AG20443 (cell line): ENCODE measurements around the gene SBSN.
A peak's percentile ranks its signal among the peaks of the same experiment; 100 is the strongest.
"Not testable (repeated sequence)": the region's sequence is repeated elsewhere in the genome, so short reads cannot be mapped to it uniquely, and the experiment has no call there.

Source experiments
- DNase-seq: peaks from one replicate; pipeline ENCODE4 v3.0.0; 2012; ENCODE audit warnings: low spot score, mixed read lengths

SBSN gene

DNA sequence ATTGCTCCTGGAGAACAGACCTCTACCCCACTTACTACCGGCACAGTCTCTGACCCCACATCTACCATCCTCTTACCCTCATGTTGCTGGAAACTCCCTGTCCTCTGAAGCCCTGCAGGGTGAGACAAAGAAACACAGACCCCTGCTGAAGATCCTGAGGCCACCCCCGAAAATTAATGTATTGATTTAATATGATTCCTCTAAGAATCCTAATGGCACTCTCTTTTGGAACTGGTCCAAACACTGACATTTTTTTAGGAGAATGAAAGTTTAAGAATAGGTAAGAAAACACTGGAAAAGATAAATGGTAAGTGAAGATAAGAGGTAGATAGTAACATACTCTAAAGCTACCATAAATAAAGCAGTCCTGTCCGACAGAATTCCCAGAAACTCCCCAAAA, 20.0 kb downstream of the SBSN start:
- DNase-seq, result no peak

DNA sequence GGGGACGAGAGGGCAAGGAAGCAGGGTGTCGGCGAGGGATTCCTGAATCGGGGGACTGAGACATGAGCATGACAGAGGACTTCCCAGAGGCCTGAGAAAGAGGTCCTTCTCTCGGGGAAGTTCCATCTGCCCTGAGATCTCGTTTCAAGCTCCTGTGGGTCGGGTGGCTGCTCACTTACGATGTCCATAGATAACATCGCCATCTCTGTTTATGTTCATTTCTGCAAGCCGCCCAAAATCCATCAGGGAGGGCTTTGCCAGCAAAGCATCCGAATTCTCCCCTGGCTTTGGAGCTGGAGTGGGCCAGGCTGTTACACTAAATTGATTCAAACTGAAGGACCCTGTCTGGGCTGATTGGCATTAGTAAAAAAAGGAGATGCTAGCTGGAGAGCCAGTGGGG, 20.6 kb downstream of the SBSN start:
- no peak for DNase-seq

DNA sequence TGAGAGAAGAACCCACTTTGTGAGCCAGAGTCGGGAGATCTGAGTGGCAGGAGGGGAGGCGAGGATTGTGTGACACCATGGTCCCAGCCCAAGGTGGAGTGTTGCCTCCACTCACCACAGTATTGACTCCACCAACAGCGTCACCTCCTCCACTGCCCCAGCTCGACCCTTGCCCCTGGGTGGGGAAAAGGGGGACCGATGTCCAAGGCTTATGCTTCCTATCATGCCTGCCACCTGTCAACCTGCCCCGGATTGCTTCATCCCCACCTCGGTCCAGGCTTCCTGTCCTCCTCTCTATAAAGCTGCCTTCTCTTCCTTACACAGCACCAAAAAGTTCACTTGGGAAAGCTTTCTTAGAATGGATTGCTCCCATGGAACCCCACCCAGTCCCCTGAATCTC, 22.1 kb downstream of the SBSN start:
- DNase-seq, result no peak

DNA sequence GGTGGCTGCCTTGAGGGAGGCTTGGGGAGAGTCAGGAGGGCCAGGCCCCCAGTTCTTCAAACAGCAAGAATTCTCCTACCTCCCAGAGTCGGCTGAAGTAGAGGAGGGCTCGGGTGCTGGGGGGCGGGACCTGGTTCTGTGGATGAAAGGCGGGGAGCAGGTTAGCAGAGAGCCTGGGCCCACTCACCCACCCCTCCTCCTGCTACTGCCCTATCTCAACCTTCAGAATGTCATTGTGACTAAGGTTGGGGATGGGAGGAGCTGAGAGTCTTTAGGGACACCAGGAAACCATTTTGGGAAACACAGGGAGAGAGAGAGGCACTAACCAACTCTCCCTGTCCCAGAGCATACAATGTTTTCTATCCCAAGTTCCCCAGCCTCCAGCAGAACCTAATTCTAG, 25.4 kb downstream of the SBSN start:
- no peak for DNase-seq

DNA sequence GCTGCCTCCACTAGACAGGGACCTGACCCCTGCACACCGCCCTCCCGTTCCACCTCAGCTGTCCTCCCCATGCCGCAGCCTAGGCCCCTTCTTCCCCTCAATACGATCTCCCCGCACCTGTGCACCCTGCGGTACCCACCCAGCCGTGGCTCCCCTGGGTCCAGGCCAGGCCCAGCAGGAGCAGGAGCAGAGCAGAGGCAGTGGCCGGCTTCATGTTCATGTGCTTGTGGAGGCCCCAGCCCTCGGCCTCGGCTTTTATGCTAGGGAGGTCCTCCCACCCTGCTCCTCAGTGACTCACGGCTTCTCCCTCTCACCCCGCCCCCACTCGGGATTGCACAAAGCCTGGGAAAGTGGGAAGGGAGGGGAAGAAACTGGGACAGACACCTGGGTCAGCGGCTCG, 26.4 kb downstream of the SBSN start:
- no peak for DNase-seq

DNA sequence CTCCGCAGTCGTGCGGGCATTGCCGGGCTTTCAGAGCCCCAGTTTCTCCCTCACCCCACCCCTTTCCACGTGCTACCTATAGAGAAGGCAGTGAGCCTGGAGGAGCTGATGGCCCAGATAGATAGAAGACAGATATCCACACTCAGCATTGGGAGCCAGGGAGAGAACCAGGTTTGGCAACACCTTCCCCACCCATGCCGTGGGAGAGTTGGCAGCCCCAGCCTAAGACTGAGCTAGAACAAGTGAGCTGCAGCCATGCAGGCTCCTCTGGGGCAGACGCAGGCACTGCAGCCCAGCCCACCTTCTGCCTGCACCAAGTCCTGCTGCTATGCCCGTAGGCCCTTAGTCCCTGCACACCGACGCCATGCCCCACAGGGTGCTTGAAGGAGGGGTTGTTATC, 27.5 kb downstream of the SBSN start:
- no peak for DNase-seq

DNA sequence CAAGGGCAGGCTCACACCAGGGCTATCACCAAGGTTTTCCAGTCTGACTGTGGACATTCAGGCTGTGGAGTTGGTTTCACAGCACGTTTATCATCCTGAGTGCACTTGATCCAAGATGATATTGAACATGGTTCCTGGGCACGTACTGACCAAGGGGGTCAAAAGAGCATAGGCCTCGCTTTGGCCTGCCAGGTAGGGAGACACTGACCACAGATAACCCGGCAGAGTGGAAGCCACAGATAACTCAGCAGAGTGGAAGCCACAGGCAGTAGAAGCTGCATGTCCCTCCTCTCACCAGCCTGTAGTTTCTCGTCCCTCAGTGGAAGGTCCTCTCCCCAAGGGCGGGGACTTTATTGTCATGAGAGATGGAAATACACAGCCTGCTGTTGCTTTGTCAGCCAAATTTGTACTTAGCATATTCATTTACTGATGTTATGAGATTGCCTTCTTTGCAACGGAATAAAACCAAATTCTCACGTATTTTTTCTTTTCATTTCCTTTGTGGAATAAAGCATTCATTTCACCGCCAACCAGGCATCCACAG, 29.1 kb downstream of the SBSN start:
- no peak for DNase-seq

DNA sequence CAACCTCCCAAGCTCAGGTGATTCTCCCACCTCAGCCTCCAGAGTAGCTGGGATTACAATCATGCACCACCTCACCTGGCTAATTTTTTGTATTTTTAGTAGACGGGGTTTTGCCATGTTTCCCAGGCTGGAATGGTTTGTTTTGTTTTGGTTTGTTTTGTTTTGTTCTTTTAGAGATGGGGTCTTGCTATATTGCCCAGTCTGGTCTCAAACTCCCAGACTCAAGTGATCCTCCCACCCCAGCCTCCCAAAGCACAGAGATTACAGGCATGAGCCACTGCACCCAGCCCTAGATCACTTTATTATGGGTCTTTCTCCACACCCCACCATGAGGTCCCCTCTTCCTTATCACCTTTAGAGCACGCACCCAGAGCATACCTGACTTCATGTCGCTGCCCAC, 29.9 kb downstream of the SBSN start:
- DNase-seq, result no peak

DNA sequence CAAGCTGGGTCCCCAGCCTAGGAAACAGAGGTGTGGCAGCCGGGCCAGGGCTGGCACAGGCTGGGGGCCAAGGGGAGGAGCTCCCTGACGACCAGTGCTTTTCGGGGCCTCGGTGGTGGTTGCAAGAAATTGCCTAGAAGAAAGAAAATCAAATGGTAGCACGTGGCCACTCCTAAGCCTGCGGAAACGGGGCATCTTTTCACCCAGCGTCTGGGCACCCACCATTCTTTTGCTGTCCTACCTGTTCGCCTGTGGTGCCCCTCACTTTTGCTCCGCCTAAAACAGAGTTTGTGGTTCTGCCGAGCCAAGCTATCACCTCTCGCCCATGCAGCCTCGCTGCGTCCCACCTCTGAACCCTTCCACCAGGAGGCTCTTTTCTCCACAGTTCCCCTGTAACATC, 30.7 kb downstream of the SBSN start:
- no peak for DNase-seq

DNA sequence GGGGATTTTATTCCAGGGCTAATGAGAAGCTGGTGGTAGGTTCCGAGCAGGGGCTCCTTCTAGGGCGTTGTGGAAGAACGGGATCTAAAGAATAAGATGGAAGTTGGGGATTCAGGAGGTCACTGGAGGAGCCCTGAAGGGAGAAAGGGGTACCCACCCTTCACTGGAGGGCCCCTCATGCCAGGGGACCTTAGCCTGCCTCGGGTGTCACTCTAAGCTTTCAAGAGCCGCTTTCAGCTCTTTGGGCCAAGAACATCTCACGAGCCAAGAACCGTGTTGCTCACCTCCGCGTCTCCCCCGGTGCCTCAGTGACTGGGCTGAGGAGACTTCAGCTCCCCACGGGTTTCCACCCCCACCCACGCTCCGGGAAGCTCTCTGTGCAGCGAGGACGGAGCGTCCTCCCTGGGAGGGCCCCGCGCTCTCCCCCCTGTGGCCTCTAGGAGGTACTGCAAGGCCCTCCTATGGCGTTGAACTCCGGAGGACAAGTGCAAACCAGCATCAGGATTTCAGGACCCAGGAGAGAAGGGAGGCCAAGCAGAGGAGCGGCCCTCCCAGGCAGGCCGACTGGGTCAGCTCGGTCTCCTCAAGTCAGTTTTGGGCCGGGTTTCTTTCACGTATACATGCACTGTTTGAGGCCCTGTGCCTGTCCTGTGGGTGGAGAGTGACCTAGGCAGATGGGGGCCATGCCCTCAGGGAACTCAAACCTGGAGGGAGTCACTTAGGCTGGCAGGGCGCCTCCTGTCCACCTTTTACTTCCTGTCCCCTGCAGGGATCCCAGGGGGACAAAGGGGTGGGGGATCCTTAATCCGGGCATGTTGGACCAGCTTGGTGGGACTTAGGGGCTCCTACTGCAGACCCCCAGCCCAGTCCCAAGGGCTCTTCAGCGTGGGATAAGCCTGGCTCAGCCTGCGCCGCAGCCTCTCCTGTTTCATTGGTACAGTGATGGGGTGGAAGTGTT, 32.7 kb downstream of the SBSN start:
- DNase-seq, result peak; percentile 95

DNA sequence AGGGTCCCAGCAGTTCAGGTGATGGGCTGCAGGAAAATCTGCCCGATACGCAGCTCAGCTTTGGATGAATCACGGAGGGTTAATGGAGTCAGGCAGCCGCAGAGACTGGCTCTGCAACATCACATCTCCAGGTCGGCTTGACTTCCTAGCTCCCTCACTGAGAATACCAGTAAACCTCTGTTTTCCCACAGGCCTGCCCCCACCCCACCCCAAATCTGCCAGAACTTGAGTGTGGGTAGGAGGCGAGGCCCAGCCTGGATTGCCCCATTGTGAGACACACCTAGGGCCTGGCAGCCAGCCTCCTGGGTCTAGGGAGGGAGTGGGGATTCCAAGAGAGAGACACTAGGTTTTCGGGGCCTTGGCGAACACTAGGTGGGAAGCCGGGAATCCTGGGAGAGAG, 34.1 kb downstream of the SBSN start:
- no peak for DNase-seq

DNA sequence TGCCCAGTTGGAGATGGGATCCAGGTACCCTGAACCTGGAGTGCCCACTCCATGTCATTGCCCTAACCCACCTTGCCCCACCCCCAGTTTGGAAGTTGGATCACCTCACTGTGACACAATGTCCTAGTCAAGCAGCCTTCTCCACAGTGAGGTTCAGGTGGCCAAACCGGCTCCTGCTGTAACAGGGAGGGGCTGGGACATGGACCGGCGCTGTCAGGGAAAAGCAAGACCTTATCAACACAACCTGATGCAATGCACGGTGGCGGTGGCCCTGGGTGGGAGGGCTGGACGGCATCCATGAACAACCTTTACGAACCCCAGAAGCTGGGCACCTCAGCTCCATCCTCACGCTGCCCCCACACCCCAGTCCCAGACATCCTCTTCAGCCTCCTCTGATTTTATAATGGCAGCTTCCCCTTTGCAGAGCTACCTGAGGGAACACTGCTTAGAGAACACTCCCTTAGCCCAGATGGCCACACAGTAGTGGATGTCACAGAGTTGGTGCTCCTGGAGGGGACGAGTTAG, 36.2 kb downstream of the SBSN start:
- no peak for DNase-seq

DNA sequence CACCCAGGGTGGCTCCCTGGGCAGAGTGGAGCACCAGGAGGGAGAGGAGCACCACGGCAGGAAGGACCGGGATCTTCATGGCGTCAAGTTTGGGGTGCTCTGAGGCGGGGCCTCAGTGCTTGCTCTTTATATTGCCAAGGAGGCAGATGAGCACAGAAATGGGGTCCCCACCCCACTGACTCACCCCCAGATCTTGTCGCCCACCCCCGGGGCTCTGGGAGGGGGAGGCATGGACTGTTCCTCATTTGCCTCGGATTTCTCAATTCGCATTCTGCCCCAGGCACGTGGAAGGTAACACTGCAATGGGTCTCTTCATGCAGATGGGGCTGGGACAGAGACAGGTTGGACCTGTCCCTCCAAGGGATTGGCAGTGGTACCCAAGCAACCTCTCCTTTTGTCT, 37.7 kb downstream of the SBSN start, which contains the start of gene KRTDAP:
Gene KRTDAP, minus strand, starts transcription at position 101 of the 400 bp plus-strand sequence. Its CDS starts 22 bp downstream, at position 79.
- DNase-seq, result no peak

DNA sequence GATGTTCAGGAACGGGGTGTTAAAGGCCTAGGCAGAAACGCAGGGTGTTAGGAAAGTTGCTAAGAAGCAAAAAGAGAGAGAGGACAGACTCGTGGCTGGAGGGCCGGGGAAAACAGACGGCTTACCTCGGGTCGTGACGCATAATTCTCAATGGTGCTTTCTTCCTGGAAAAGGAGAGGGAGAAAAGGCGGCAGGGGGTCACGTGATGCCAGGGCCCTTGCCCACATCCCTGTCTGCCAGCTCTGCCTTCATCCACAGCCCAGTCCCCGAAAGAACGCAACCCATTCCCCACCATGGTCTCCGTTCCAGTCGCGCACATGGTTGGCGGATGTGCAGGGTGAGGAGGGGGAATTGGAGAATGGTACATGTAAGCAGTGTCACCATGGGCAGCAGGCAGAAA, 39.4 kb downstream of the SBSN start:
- DNase-seq, result no peak

DNA sequence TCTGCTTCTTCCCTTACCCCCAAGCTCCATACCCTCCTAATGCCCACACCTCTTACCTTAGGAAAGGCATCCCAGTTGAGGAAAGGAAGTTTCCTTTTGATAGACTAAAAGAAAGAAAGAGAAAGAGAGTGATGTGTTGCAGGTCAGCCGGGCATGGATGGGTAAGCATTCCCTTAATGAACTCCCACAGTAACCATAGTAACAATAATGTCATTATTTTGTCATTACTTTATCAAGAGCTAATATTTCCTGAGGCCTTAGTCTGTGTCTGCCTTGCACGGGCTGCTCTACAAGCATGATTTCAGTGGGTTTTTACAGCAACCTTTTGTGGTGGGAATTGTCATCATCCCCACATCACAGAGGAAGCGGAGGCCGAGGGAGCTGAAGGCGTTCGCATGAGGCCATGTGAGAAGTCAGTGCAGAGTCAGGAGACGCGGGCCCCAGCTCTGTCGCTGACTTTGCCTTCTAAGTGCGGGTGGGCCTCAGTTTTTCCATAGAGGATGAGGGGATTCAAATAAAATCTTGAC, 40.4 kb downstream of the SBSN start:
- no peak for DNase-seq

DNA sequence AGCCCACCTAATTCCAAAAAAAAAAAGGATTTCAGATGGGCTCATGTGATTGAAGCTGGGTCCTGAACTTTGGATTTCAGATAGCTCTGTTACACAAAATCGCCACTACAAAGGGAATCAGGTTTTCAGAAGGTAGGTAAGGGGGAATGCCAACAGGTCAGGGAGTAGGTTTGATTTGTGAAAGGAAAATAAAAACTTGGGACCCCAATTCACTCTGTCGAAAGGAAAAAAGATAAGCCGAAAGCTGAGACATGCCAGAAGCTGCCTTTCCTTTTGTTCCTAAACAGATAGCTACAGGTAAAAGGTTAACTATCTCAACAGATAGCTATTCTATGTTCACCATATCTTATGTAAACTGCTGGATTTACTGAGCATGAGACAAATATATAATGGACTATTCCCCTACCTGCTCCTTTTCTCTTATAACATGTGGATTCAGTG, 41.8 kb downstream of the SBSN start:
- no peak for DNase-seq

DNA sequence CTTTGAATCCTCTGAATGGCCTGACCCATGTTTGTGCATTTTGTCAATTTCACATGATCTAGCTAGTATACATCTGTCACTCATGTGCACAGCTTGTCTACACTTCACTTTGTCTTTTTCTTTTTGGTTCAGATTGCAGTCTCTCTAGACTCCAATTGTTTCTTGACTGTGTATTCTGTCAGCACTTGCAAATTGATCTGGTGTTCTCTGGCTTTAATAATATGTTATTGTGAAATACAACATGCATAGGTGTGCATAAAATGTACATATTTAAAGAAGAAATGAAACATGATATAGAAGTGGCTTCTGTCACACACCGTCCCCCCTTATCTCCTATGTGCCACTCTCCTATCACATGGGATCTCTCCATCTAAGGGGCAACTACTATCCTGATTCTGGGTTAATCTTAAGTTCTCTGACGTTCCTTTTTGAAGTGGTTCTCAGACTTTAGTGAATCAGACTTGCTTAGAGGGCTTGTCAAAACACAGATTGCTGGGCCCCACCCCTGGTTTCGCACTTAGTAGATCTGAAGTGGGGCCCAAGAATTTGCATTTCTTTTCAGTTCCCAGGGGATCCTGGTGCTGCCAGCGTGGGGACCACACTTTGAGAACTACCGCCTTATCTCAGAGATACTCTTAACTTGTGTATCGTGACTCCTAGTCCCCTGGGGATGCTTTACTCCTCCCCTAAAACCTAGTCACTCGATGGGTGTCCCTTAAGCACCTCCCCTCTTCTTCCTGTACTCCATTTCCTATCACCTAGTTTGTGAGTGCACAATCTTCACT, 43.7 kb downstream of the SBSN start:
- DNase-seq, result no peak

DNA sequence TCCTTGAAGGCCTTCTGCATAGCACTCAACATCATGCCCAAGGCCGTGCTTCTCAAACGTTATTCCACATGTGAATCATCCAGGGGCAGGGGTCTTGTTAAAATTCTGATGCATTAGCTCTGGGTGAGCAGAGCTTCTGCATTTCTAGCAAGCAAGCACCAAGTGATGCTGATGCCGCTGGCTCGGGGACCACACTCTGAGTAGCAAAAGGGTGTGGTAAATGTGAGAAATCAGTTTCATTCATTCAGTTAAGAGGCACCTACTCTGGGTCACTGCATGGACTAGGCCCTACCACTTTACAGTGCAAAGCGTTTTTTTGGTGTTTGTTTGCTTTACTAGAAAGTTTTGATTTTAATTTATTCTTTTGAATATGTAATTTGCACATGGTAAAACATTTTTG, 45.0 kb downstream of the SBSN start:
- DNase-seq, result no peak

DNA sequence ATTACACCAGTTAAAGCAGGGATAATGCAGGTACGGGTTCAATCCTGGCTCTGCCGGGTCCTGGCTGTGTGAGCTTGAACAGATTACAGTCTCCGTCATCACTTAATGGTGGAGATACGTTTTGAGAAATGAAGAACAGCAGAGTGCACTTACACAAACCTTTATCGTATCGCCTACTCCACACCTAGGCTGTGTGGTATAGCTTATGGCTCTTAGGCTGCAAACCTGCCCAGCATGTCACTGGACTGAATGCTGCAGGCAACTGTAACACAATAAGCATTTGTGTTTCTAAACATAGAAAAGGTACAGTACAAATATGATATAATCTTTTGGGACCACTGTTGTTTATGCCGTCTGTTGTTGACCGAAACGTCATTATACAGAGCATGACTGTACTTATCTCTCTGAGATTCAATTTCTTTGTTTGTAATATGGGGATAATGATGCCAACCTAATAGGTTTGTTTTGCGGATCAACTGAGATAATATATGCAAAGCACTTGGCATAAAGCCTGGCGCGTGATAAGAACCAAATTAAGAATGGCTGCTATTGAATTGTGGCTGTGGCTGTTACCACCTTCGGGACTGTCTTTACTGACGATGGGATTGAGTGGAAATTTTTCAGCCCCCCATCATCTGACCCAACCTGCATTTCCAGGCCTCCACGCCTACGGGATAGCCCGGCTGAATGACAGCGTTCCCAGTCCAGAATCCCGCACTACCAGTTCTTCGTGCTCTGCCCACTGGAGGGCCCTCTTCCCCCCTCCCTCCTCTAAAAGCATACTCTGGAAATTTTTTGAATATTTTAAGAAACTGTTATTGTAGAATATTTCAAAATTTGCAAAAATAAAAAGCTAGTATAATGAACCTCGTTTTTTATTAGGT, 49.1 kb downstream of the SBSN start:
- DNase-seq, result no peak

DNA sequence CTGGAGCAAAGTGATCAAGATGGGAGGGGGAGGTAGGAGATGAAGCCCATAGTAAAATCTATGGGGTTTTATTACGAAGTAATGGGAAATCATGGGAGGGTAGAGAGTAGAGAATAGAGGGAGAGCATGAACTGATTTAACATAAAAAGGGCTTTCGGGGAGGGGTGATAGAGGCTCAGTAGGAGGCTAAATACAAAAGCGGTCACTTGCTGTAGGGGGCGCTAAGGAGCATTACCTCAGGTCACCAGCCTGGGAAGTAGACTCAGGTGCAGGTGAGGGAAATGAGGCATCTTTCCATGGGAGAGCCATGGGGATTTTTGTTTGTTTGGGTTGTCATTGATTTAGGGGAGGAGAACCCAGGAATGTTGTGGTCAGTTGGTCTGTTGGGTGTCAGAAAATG, 52.0 kb downstream of the SBSN start:
- DNase-seq, result no peak

DNA sequence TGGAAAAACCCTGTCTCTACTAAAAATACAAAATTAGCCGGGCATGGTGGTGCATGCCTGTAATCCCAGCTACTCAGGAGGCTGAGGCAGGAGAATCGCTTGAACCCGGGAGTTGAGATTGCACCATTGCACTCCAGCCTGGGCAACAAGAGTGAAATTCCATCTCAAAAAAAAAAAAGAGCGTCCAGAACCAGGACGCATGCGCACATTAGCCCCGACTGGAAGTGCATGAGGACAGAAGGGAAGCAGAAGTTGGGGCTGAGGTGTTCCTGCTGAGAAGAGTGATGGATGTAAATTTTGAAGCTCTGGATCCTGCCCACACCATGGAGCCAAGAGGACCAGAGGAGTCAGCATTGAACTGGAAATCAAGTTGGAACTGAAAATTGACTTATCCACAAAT, 53.5 kb downstream of the SBSN start:
- not testable (repeated sequence) for DNase-seq
